Activated naive CD8-positive, alpha-beta T cell (primary cell): ENCODE data around the gene RSPRY1.

Experiments used
- H3K27ac Mint-ChIP-seq: one replicate; pipeline ENCODE4 v1.8.0; 2021; ENCODE audit warnings: mixed read lengths
- H3K27me3 Mint-ChIP-seq: one replicate; pipeline ENCODE4 v1.8.0; 2021; ENCODE audit warnings: mixed read lengths
- H3K36me3 Mint-ChIP-seq: one replicate; pipeline ENCODE4 v1.8.0; 2021; ENCODE audit warnings: mixed read lengths
- H3K4me1 Mint-ChIP-seq: one replicate; pipeline ENCODE4 v1.8.0; 2021; ENCODE audit warnings: low read depth, mixed read lengths
- H3K4me3 Mint-ChIP-seq: one replicate; pipeline ENCODE4 v1.8.0; 2021; ENCODE audit warnings: mild to moderate bottlenecking, mixed read lengths
- H3K9me3 Mint-ChIP-seq: one replicate; pipeline ENCODE4 v1.8.0; 2021; ENCODE audit warnings: low read depth, mixed read lengths

Gene RSPRY1

GRCh38 chr16:57238682-57239081, 52.6 kb downstream of the RSPRY1 start:
- peaks cover 11% of the 10 kb centered on the region for H3K36me3 Mint-ChIP-seq
- H3K4me1 Mint-ChIP-seq: peaks cover 11% of the 10 kb centered on the region
- no peak overlapping the region for H3K27ac Mint-ChIP-seq

GRCh38 chr16:57239107-57239506, 53.0 kb downstream of the RSPRY1 start:
- Mint-ChIP-seq H3K27ac (no peak overlapping the region), H3K4me1 (peaks cover 11% of the 10 kb centered on the region), H3K36me3 (peaks cover 9% of the 10 kb centered on the region), H3K4me3 (no peak overlapping the region), H3K9me3 (no peaks in the 10 kb centered on the region), H3K27me3 (no peaks in the 10 kb centered on the region)

More at GRCh38 chr16:57238682-57239081, 52.6 kb downstream of the RSPRY1 start:
- Mint-ChIP-seq H3K4me3 (no peak overlapping the region), H3K27me3 (no peaks in the 10 kb centered on the region), H3K9me3 (no peaks in the 10 kb centered on the region)

GRCh38 chr16:57240851-57241250, 54.7 kb downstream of the RSPRY1 start:
- Mint-ChIP-seq H3K4me3 (no peak overlapping the region), H3K27ac (no peak overlapping the region), H3K4me1 (peaks cover 19% of the 10 kb centered on the region), H3K36me3 (peaks cover 7% of the 10 kb centered on the region), H3K9me3 (no peaks in the 10 kb centered on the region), H3K27me3 (no peaks in the 10 kb centered on the region)

- Mint-ChIP-seq H3K27me3 (no peaks in the 10 kb centered on the region), H3K4me3 (no peak overlapping the region)
These were observed 56.5 kb downstream of the RSPRY1 start for GRCh38 chr16:57242650-57243049.

GRCh38 chr16:57244463-57244766, 58.3 kb downstream of the RSPRY1 start:
- Mint-ChIP-seq H3K27ac (peak overlapping the region; percentile 90), H3K27me3 (no peaks in the 10 kb centered on the region), H3K36me3 (no peaks in the 10 kb centered on the region), H3K4me1 (peaks cover 21% of the 10 kb centered on the region), H3K9me3 (no peaks in the 10 kb centered on the region), H3K4me3 (peak overlapping the region; percentile 94)

More at GRCh38 chr16:57242650-57243049, 56.5 kb downstream of the RSPRY1 start:
- peak overlapping the region; percentile 16 for H3K27ac Mint-ChIP-seq
- peaks cover 21% of the 10 kb centered on the region for H3K4me1 Mint-ChIP-seq
- H3K9me3 Mint-ChIP-seq: no peaks in the 10 kb centered on the region
- peaks cover 2% of the 10 kb centered on the region for H3K36me3 Mint-ChIP-seq

GRCh38 chr16:57244767-57245471, 58.8 kb downstream of the RSPRY1 start, which contains the start of gene ARL2BP:
Gene ARL2BP (plus strand): TSS chr16:57245259. CDS start chr16:57245368, 109 bp downstream.
- Mint-ChIP-seq H3K9me3 (no peaks in the 10 kb centered on the region), H3K4me1 (peaks cover 21% of the 10 kb centered on the region), H3K4me3 (peak within 1 kb of the TSS; percentile 94), H3K36me3 (peaks cover 2% of the 10 kb centered on the region), H3K27me3 (no peaks in the 10 kb centered on the region), H3K27ac (peak within 1 kb of the TSS; percentile 90)

GRCh38 chr16:57245472-57246113, 59.5 kb downstream of the RSPRY1 start:
- no peaks in the 10 kb centered on the region for H3K27me3 Mint-ChIP-seq
- peaks cover 2% of the 10 kb centered on the region for H3K36me3 Mint-ChIP-seq
- H3K9me3 Mint-ChIP-seq: no peaks in the 10 kb centered on the region
- H3K4me1 Mint-ChIP-seq: peaks cover 21% of the 10 kb centered on the region
- peak overlapping the region; percentile 94 for H3K4me3 Mint-ChIP-seq
- peak overlapping the region; percentile 6 for H3K27ac Mint-ChIP-seq

GRCh38 chr16:57251352-57251751, 65.2 kb downstream of the RSPRY1 start:
- H3K9me3 Mint-ChIP-seq: no peaks in the 10 kb centered on the region
- H3K4me1 Mint-ChIP-seq: no peaks in the 10 kb centered on the region
- no peaks in the 10 kb centered on the region for H3K27me3 Mint-ChIP-seq
- H3K36me3 Mint-ChIP-seq: peaks cover 12% of the 10 kb centered on the region
- H3K4me3 Mint-ChIP-seq: no peak overlapping the region
- peak overlapping the region; percentile 10 for H3K27ac Mint-ChIP-seq

- Mint-ChIP-seq H3K27ac (no peak overlapping the region), H3K27me3 (no peaks in the 10 kb centered on the region), H3K4me1 (no peaks in the 10 kb centered on the region), H3K36me3 (peaks cover 12% of the 10 kb centered on the region), H3K9me3 (no peaks in the 10 kb centered on the region), H3K4me3 (no peak overlapping the region)
These were observed 66.1 kb downstream of the RSPRY1 start for GRCh38 chr16:57252148-57252721.

- Mint-ChIP-seq H3K9me3 (no peaks in the 10 kb centered on the region), H3K27ac (no peak overlapping the region), H3K4me1 (no peaks in the 10 kb centered on the region), H3K27me3 (no peaks in the 10 kb centered on the region), H3K36me3 (peaks cover 12% of the 10 kb centered on the region), H3K4me3 (no peak overlapping the region)
These were observed 67.3 kb downstream of the RSPRY1 start for GRCh38 chr16:57253466-57253865.

- Mint-ChIP-seq H3K27ac (no peak overlapping the region), H3K9me3 (no peaks in the 10 kb centered on the region), H3K27me3 (no peaks in the 10 kb centered on the region), H3K4me3 (no peak overlapping the region), H3K4me1 (peaks cover 11% of the 10 kb centered on the region), H3K36me3 (peaks cover 10% of the 10 kb centered on the region)
These were observed 69.7 kb downstream of the RSPRY1 start for GRCh38 chr16:57255686-57256415.

GRCh38 chr16:57256601-57257395, 70.7 kb downstream of the RSPRY1 start:
- Mint-ChIP-seq H3K27ac (no peak overlapping the region), H3K4me3 (no peak overlapping the region), H3K9me3 (no peaks in the 10 kb centered on the region), H3K4me1 (peaks cover 11% of the 10 kb centered on the region), H3K36me3 (peaks cover 10% of the 10 kb centered on the region), H3K27me3 (no peaks in the 10 kb centered on the region)

GRCh38 chr16:57257455-57258070, 71.4 kb downstream of the RSPRY1 start:
- Mint-ChIP-seq H3K36me3 (peaks cover 4% of the 10 kb centered on the region), H3K4me3 (no peak overlapping the region), H3K27me3 (no peaks in the 10 kb centered on the region), H3K27ac (no peak overlapping the region), H3K4me1 (peaks cover 11% of the 10 kb centered on the region), H3K9me3 (no peaks in the 10 kb centered on the region)
